GM18502 (cell line): Measurements from ENCODE around the gene MAZ.
A peak's percentile ranks its signal among the peaks of the same experiment; 100 is the strongest.
"Not testable (repeated sequence)": the region's sequence is repeated elsewhere in the genome, so short reads cannot be mapped to it uniquely, and the experiment has no call there.

Source experiments
- ATAC-seq: cut with Tn5 transposase; IDR thresholded peaks from one replicate; pipeline ENCODE4 v1.9.1; 2021; ENCODE audit warnings: mild to moderate bottlenecking; ENCODE audit not compliant: unreplicated experiment, poor library complexity

The MAZ gene

DNA sequence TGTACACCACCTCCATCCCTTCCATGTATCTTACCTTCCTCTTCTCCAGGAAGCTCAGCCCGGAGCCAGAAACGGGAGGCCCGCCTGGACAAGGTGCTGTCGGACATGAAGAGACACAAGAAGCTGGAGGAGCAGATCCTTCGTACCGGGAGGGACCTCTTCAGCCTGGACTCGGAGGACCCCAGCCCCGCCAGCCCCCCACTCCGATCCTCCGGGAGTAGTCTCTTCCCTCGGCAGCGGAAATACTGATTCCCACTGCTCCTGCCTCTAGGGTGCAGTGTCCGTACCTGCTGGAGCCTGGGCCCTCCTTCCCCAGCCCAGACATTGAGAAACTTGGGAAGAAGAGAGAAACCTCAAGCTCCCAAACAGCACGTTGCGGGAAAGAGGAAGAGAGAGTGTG is 13.2 kb downstream of the MAZ start:
- ATAC-seq = no peak

- ATAC-seq = peak; percentile 21
These were observed 14.0 kb downstream of the MAZ start, which contains the start of gene MVP for GRCh38 chr16:29820271-29820701. Gene MVP, plus strand, starts transcription at chr16:29820462. Its CDS starts 10,088 bp downstream, at chr16:29830550.

- peak; percentile 54 for ATAC-seq
These were observed 14.7 kb downstream of the MAZ start for GRCh38 chr16:29820730-29821642.

DNA sequence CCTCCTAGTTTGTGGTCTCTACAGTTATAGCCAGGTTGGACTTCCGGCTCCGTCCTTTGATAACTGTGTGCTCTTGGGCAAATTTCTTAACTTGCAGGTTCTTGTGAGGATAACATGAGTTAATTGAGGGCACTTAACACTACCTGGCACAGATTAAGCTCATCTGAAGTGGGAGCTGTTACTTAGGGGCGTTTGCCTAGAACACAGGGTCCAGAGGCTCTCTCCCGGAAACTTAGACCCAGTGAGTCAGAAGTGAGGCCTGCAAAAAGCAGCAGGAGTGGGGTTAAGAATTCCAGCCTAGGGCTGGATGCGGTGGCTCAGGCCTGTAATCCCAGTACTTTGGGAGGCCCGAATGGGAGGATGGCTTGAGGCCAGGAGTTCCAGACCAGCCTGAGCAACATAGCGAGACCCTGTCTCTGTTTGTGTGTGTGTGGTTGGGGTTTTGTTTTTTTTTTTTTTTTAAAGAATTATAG is 15.3 kb downstream of the MAZ start:
- no peak for ATAC-seq

DNA sequence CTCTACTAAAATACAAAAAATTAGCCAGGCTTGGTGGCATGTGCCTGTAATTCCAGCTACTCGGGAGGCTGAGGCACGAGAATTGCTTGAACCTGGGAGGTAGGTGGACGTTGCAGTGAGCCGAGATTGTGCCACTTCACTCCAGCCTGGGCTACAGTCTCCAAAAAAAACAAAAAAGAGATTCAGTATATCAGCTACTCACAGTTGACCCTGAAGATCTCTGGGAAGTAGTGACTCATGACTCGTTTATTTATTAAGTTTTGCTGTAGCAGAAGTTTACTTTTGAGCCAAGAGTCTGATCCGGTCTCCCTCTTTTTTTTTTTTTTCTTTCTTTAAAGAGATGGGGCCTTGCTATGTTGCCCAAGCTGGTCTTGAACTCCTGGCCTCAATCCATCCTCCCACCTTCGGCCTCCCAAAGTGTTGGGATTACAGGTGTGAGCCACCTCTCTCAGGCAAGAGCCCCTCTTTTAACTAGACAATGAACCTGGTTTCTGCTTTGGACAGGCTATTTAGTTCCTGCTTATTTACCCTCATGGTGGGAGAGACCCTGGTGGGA is 18.3 kb downstream of the MAZ start:
- ATAC-seq = no peak

GRCh38 chr16:29825145-29826044 is 19.1 kb downstream of the MAZ start:
- ATAC-seq = no peak

DNA sequence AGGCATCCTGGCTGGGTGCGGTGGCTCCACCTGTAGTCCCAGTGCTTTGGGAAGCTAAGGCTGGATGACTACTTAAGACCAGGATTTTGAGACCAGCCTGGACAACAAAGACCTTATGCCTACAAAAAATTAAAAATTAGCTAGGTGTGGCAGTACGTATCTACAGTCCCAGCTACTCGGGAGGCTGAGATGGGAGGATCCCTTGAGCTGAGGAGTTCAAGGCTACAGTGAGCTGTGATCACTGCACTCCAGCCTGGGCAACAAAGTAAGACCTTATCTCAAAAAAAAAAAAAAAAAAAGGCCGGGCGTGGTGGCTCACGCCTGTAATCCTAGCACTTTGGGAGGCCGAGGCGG is 20.0 kb downstream of the MAZ start:
- no peak for ATAC-seq

GRCh38 chr16:29830774-29831173 is 24.4 kb downstream of the MAZ start:
- ATAC-seq = no peak

DNA sequence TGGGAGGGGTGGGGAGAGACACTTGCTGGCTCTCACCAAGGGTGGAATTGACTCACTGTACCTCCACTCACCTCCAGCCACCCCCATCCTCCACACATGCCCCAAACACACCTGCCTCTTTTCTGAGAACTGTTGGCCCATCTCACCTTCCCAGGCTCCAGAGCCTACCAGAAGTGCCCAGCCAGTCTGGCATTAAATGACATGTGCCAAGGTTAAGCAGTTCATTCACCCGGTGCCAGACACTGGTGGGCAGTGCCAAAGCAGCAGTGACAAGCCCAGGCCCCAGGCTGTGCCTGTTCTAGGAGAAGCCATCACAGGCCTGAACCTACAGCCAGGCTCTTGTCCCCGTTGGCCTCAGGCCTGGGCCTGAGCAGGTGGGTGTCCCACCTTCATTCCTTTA is 25.2 kb downstream of the MAZ start:
- no peak for ATAC-seq

DNA sequence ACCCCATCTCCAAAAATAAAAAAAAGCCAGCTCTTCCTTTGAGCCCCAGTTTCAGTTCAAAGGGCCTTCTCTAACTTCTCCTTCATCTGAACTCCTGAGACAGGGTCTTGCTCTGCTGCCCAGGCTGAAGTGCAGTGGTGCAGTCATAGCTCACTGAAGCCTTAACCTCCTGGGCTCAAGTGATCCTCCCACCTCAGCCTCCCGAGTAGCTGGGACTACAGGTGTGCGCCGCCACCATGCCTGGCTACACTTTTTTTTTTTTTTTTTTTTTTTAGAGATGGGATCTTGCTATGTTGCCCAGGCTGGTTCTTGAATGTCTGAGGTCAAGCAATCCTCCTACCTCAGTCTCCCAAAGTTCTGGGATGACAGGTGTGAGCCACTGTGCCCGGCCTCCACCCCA is 26.9 kb downstream of the MAZ start:
- ATAC-seq = not testable (repeated sequence)

- no peak for ATAC-seq
These were observed 27.8 kb downstream of the MAZ start for GRCh38 chr16:29834079-29834478.

GRCh38 chr16:29835926-29836325 is 29.6 kb downstream of the MAZ start:
- no peak for ATAC-seq

GRCh38 chr16:29836623-29837022 is 30.3 kb downstream of the MAZ start:
- no peak for ATAC-seq

DNA sequence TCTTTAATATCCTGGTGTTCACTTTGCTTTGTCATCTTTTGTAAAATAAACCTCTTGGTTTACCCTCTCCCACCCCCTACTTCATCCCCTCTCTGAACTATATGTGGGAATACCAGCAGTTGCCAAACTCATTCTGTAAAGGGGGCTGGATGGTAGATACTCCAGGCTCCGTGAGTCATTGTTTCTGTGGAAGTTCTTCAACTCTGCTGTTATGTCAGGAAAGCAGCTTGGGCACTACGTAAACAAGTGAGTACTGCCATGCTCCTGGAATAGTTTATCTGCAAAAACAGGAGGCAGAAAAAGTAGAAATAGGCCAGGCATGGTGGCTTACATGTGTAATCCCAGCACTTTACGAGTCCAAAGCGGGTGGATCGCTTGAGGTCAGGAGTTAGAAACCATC is 31.5 kb downstream of the MAZ start:
- no peak for ATAC-seq

GRCh38 chr16:29839822-29840221 is 33.5 kb downstream of the MAZ start:
- no peak for ATAC-seq

DNA sequence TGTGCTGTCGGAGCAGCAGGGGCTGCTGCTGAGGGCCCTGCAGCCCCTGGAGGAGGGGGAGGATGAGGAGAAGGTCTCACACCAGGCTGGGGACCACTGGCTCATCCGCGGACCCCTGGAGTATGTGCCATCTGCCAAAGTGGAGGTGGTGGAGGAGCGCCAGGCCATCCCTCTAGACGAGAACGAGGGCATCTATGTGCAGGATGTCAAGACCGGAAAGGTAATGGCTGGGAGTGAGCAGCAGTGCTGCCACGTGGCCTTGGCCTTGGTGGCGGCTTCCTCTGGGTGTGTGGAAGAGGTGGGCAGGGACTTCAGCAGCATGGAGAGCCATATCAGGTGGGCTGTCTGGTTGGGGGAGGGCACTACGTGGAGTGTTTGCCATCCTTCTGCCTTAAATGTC is 33.9 kb downstream of the MAZ start:
- ATAC-seq = no peak

GRCh38 chr16:29841631-29842030 is 35.3 kb downstream of the MAZ start:
- ATAC-seq = no peak

- no peak for ATAC-seq
These were observed 36.5 kb downstream of the MAZ start for GRCh38 chr16:29842732-29843346.

GRCh38 chr16:29843931-29844330 is 37.6 kb downstream of the MAZ start:
- no peak for ATAC-seq

DNA sequence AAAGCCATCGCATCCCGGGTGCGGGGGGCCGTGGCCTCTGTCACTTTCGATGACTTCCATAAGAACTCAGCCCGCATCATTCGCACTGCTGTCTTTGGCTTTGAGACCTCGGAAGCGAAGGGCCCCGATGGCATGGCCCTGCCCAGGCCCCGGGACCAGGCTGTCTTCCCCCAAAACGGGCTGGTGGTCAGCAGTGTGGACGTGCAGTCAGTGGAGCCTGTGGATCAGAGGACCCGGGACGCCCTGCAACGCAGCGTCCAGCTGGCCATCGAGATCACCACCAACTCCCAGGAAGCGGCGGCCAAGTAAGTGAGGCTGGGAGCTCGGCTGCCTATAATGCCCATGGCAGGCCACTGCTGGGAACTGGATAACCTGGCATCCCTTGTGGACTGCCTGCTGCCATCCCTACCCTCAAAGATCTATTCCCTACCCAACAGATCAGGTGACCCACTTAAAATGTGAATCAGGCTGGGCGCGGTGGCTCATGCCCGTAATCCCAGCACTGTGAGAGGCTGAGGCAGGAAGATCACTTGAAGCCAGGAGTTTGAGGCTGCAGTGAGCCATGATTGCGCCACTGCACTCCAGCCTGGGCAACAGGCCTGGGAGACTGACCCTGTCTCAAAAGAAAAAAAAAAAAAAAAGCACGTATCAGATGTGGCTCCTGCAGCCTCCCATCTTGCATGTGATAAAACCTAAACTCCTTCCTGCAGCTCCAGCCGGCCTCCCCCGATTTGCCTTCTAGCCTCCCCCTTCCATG is 38.4 kb downstream of the MAZ start:
- ATAC-seq = no peak
